Hematopoietic multipotent progenitor cell treated with erythropoietin and hydrocortisone succinate and interleukin-3 and kit ligand, for 8 days (in vitro differentiated cells): ENCODE data around the gene DCUN1D1.
"Not testable (repeated sequence)": the region's sequence is repeated elsewhere in the genome, so short reads cannot be mapped to it uniquely, and the experiment has no call there.

Experiments used
- DNase-seq: peaks from one replicate; pipeline ENCODE4 v3.0.0-alpha.2; 2015

DCUN1D1 gene

DNA sequence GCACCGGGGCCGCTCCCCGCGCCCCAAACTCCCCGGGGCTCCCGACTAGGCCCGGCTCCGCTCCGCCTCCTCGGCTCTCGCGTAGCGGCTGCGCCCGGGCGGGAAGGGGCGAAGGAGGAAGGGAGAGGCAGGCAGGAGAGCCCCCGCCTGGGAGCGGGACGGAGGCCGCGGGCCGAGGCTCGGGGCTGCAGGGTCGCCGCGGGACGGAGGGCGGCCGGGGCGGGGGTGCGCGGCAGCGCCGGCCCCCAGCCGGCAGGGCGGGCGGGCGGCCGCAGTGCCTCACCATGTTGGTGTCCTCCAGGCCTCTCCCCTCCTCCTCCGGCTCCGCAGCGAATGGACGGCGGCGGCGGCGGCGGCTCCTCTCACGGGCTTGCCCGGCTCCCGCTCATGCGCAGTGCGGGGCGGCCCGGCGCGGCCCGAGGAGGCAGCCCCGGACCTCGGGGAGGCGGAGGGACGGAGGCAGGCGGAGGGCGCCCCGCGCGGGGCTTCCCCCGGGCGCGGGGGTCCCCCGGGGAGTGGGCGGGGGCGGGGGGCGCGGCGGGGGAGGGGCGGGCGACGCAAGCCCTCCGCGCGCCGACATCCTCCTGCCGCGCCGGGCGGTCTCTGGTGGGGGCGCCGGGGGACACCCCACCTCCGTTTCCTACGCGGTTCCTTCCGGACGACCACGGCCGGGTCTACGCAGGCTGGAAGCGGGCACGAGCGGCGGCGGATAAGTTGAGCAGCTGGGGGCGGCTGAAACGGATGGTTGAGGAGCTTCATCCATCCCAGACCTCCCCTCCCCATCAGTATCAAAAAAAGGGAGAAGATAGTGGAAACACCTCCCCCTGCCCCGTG lies at the start of gene DCUN1D1:
DCUN1D1 (minus strand) TSS at position 335 of the 834 bp plus-strand sequence; CDS start at position 286, 49 bp downstream.
- peak; percentile 82 for DNase-seq

DNA sequence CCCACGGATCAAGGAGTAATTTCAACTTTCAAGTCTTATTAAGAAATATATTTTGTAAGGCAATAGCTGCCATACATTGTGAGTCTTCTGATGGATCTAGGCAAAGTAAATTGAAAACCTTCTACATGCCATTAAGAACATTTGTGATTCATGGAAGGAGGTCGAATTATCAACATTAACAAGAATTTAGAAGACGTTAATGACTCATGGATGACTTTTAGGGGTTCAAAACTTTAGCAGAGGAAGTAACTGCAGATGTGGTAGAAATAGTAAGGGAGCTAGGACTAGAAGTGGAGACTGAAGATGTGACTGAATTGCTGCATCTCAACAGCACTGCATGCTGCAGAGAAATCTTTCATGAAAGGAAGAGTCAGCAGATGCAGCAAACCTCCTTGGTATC lies 48.1 kb upstream of the DCUN1D1 start:
- no peak for DNase-seq

DNA sequence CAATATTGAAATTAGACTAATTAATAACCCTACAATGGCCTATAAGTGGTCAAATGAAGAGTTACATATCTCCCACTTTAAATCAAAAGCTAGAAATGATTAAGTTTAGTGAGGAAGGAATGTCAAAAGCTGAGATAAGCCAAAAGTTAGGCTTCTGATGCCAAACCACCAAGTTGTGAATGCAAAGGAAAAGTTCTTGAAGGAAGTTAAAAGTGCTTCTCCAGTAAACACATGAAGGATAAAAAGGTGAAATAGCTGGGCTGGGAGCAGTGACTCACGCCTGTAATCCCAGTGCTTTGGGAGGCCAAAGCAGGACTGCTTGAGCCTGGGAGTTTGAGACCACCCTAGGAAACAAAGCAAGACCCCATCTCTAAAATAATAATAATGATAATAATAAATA lies 46.9 kb upstream of the DCUN1D1 start:
- no peak for DNase-seq

DNA sequence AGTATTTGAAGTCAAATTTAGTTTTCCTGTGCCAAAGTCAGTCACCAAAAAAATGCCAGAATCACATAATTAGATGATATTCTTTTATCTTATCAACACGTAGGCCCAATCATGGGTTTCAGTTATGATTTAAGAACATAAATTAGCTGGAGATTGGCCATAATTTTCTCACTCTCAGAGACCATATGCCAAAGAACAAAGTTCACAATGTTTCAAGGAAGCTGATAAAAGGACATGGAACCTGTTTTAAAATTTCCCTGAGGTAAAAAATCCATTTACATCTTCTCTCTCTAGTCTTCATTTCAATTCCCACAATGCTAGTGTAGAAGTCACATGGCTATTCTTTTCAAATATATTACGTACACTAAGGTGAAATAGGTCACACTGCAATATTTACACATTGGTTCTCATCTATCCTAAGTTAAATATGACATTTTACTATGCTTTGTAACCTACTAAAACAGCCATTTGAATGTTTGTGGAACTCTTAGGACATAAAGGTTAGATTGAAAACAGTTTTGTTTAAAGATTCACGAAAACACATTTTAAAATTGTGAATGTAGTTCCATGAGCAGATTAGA lies 42.7 kb upstream of the DCUN1D1 start:
- DNase-seq: no peak

DNA sequence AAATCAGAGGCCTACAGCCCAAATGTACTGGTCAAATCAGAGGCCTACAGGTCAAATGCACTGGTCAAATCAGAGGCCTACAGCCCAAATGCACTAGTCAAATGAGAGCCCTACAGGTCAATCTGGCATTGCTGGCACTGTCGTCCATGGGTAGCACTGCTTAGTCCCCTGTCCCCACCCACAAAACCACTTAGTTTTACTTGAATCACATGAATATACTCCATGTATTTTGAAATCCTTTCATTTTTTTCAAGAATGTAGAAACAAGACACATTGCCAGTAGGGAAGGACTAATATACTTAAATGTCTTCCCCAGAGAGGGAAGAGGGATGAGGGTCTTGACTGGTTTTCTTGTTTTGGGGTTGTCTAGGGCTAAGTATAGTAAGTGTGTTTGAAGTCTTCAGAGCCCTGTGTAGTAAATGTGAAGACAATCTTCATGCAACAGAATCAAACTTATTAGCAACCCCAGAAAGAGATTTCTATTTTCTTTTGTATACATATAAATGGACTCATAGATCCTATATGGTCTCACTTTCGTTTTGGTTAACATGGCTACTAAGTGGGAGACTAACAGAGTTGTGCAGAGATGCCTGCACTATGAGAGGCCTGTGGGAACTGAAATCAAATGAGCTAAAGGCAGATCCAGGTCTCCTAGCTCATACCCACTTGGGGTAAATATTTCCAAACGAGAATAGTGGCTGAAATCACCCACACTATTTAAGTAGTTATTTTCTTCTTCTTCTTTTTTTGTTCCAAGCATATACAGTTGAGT lies 38.3 kb upstream of the DCUN1D1 start:
- DNase-seq: peak; percentile 24

DNA sequence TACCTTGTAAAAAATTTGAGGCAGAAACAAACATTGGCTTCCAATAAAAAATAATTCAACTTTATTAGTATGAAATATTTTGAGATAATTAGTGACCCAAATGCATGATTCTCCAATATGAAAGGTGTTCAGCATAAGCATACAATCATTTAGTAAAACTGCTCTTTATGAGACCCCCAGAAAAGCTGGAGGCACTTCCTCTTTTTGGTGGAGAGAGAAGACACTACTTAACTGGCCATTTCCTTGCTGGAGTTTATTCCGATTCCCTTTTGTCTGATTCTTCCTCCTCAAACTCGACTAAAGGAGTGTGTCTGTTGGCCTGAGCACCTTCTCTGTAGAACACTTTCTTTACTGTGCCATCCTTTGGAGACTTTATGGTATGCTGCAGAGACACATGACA lies 34.8 kb upstream of the DCUN1D1 start:
- DNase-seq: no peak

DNA sequence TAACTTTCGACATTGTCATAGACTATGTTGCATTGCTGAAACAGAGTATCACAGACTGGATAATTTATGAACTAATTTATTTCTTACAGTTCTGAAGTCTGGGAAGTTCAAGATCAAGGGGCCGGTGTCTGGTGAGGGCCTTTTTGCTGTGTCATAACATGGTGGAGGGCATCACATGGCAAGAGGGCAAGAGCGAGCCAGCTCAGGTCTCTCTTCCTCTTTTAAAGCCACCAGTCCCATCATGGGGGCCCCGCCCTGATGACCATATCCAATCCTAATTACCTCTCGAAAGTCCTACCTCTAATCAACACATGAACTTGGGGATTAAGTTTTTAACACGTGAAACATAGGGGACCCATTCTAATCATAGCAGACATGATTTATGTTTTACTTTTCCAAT lies 33.5 kb upstream of the DCUN1D1 start:
- DNase-seq: peak; percentile 28

DNA sequence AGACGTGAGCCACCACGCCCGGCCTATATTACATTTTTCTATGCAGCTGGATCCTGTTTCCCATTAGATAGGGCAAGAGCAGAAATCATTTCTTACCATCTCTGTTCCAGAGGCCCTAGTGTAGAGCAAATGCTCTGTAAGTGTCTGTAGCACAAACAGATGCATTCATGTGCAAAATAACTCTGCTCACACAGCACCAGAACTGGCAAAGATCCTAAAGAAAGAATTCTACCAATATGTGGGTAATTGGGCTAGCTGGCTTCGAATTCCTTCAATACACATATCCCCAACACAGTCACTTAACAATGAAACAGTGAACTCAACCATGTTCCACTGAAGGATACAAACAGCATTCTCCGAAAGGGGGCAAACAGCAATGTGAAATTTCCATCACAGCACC lies 32.7 kb upstream of the DCUN1D1 start:
- DNase-seq: no peak

DNA sequence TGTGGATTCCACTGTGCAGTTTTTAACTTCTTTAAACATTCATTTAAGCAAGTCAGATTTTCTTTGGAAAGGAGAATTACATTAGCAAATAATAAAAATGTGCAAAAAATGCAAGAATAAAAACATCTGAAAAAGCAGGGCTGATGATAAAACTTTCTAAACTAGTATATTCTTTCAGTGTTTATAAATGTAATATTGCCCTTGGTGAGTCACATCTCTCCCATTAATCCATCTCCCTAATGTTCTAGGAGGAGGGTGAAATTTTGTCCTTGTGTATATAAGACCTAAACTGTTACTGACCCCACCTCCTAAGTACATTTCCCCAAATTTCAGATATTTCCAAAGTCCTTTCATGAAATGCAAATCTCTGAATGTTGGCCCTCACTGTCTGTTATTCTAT lies 28.5 kb upstream of the DCUN1D1 start:
- DNase-seq: no peak

DNA sequence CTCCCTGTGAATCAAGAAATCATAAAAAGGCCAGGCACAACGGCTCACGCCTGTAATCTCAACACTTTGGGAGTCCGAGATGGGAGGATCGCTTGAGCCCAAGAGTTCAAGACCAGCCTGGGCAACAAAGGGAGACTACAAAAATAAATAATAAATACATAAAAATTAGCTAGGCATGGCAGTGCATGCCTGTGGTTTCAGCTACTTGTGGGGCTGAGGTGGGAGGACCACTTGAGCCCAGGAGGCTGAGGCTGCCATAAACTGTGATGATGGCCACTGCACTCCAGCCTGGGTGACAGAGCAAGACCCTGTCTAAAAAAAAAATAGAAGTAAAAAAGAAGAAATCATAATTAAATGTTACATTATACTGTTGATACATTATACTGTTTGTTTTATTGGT lies 28.0 kb upstream of the DCUN1D1 start:
- no peak for DNase-seq

DNA sequence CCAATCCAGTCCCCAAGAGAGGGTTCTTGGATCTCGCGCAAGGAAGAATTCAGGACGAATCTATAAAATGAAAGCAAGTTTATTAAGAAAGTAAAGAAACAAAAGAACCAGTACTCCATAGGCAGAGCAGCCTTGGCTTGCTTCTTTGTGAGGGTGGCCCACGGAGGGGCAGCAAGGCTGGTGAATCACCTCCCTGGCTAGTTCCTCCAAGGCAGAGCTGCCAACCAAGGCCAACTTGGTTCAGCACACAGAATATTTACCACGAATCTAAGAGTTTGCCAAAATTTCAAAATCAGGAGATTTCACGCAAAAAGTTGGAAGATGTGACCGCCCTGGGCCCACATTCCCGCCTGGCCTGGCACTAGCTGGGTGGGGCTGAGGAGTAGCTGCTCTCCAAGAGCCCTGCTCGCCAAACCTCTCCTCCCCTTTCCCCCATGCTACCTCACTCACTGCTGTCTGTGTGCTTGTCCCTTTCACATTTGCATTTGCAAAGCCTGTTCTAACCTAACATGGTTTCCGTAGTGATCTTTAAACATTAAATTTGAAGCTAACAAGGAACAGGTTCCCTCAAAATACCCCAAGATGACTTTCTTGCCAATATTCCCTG lies 26.2 kb upstream of the DCUN1D1 start:
- DNase-seq: no peak

DNA sequence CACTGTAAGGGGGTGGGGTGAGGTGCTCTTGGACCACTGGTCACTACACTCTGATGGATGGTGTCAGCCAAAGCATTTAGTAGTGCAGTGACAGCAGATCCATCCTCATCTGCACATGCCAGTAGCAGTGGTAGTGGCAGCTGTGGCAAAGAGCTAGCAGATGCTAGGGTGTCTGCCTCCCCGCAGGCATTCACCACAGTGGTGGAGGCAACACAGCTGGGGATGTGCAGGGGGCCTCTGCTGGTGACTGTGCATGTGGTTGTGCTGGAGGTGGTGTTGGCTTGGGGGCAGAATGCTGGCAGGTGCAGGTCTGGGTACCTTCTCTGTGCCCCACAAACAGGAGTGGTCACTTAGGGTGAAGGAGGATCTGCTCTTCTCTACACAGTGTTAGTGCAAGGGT lies 19.4 kb upstream of the DCUN1D1 start:
- DNase-seq: no peak

DNA sequence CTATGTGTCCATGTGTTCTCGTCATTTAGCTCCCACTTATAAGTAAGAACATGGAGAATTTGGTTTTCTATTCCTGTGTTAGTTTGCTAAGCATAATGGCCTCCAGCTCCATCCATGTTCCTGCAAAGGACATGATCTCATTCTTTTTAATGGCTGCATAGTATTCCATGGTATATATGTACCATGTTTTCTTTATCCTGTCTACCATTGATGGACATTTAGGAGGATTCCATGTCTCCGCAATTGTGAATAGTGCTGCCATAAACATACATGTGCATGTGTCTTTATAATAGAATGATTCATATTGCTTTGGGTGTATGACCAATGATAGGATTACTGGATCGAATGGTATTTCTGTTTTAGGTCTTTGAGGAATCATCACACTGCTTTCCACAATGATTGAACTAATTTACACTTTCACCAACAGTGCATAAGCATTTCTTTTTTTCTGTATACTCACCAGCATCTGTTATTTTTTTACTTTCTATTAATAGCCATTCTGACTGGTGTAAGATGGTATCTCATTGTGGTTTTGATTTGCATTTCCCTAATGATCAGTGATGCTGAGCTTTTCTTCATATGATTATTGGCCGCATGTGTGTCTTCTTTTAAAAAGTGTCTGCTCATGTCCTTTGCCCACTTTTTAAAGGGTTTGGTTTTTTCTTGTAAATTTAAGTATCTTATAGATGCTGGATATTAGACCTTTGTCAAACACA lies 13.3 kb upstream of the DCUN1D1 start:
- not testable (repeated sequence) for DNase-seq

DNA sequence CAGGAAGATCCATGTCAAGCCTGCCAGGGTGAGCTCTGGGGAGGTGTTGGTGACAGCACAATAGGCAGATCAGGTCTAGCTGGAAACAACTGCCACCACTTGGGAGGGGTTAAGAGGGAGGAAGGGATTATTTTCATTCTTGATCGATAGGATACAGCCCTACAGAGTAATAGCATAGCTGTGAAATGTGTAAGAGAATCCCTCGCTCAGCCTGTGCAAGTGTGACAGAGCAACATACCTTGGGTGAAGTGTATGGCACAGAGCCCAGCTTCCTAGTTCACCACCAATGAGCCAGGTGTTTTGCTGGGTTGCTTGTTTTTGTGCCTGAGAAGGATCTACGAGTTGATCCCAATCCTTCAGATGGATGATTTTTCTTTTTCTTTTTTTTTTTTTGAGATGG lies 9.2 kb upstream of the DCUN1D1 start:
- DNase-seq: no peak

DNA sequence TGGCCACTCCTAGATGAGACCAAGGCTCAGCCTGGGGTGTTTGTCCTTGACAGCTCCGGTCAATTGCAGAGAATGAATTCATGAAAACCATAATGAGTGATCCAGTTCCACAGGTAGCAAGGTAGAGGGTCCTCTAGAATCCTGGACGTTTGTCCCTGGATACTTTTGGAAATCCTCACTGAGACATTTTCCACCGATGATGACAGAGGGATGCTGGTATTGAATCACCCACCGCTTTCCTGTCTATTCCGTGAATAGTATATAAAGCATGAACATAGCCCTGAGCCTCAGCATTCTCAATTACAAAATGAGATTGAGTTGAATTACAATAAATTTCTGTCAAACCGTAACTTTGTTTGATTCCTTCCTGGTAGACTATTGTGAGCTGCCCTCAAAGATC lies 5.7 kb upstream of the DCUN1D1 start:
- DNase-seq: no peak

DNA sequence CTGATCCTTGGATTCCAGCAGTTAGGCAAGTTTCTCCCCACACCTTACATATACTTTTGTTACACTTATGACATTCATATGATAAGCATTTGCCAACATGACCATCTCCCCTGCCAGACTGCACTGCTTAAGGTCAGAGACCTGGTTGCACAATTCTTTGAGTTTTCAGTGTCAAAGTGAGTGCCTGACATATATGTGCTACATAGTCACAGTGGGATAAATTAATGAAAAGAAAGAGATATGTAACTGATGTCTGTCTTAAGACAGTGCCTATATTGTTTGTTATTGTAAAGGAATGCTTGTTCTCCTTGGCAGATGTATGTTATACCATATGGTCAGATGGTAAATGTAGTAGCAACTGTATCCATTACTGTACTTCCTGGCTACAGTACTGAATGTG lies 3.5 kb upstream of the DCUN1D1 start:
- DNase-seq: peak; percentile 26

DNA sequence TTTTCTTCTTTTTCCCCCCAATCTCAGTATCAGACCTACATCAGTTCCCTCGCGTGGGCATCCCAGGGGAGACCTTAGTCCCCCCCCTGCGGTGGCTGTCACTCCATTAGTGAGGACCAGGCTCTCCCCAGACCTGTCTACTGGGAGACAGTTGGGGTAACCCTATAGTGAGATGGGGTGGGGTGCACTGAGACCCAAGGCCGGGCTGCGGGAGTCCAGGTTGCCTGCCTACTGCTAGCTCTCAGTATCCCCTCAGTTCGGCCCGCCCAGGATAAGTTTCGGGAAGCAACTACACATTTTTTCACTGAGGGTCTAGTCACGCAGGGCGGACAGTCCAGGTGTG lies 671 bp upstream of the DCUN1D1 start:
- no peak for DNase-seq

DNA sequence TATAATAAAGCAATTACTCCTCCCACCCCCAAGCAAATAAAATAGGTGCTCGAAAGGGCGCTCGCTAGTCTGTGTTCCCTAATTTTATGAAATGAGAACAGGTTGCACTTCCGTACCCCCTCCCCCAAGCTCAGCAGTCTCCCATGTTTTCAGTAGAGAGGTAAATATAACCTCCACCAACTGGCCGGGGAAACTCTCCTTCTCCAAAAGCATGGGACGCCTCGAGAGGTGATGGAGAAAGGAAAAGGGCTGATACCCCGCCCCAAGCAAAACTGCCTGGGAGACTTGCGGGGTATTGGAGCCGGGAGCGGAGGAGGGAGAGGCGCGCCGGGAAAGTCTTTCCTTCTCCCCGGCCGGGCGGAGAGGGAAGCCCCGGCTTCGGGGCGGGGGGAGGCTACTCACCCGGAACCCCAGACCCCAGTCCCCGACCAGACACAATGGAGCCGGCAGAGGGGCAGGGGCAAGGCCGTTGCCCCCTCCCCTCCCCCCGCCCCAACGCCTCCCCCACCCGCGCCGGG lies 605 bp downstream of the DCUN1D1 start:
- DNase-seq: peak; percentile 58

DNA sequence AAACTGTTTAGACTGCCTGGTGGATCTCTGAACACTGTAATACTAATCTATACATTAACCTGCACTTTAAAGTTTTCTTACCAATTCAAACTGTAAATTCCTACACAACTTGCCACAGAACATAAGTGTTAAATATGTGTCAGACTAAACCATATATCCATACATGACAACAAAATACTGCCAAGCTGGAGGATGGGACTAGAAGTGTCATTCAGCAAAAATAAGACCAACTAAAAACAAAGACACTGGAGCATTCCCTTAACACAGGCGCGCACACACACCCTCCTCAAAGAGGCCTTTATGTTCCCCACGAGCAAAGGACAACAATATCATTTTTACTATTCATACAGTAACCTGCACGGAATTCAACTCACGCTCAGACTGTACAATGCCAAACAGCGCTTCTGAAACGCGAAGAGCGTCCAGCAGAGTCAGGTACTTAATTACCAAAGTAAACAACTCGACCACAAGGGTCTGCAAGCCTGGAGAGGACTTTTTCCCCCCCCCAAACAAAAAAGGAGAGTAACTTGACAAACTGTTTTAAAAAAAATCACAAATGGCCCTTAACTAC lies 1.1 kb downstream of the DCUN1D1 start:
- DNase-seq: peak; percentile 49

DNA sequence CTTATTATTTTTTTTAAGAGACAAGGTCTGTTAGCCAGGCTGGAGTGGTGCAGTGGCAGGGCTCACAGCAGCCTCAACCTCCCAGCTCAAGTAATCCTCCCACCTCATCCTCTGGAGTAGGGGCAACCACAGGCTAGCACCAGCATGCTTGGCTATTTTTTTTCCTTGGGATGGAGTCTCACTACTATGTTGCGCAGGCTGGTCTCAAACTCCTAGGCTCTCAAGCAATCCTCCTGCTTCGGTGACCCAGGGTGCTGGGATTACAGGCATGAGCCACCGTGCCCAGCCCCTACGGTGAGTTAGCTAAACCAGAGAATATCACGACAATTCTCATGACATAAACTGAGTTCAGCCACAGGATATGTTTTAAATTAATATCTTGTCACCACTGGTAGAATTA lies 2.0 kb downstream of the DCUN1D1 start:
- DNase-seq: peak; percentile 25

DNA sequence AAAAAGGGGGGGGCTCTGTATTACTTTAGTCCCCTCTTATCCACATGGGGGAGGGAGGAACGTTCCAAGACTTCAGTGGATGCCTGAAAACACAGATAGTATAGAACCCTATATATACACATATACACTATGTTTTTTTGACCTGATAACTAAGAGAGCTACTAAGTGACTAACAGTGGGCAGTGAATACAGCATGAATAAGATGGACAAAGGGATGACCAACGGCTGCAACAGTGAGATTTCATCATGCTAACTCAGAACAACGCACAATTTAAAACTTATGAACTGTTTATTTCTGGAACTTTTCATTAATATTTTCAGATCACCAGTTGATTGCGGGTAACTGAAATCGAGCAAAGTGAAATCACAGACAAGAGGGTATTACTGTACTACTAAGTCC lies 7.3 kb downstream of the DCUN1D1 start:
- no peak for DNase-seq

DNA sequence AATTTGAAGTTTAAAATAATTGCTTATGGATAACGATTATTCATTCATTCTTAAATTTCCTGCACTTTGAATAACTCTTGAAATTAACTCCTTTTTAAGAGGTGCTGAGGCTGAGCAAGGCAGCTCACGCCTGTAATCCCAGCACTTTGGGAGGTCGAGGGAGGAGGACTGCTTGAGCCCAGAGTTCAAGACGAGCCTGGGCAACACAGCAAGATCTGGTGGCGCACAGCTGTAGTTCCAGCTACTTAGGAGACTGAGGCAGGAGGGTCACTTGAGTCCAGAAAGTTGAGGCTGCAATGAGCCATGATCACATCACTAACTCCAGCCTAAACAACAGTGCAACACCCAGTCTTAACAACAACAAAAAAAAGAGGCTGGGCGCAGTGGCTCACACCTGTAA lies 8.0 kb downstream of the DCUN1D1 start:
- DNase-seq: no peak
